HCT116 (cell line): ENCODE data around the gene IMMP2L. TPM values are rescaled to one million over a fixed set of nuclear protein-coding genes. Genes with fewer than 3 reads are reported as not detected.

ENCODE experiments used
- ATAC-seq: fragments of 200-7000 bp; cut with Tn5 transposase; 2 replicates; pipeline ENCODE4 v1.9.1; 2020; ENCODE audit warnings: mild to moderate bottlenecking, moderate library complexity
- BruUV-seq: library from RNA; stranded (reverse); fragments of 400-500 nt; replicated peaks from 2 replicates; lab custom pipeline; 2021; lab: Mats Ljungman, UMichigan
- CTCF ChIA-PET: fragments of 300-600 bp; sonication (Branson Sonifier 250); formaldehyde crosslinking; loops from one replicate; lab custom pipeline; 2021; ENCODE audit warnings: antibody characterized with exemption; lab: Charles Lee
- POLR2A ChIA-PET: fragments of 300-600, 350-600 bp; sonication (Branson Sonifier 250); formaldehyde crosslinking; loops from one replicate; lab custom pipeline; 2021; ENCODE audit warnings: antibody characterized with exemption; lab: Charles Lee
- RAD21 ChIA-PET, 2 experiments: fragments of 300-600 bp; sonication (Branson Sonifier 250); formaldehyde crosslinking; loops; one replicate each; lab custom pipeline; 2023; ENCODE audit warnings: low total read pairs in 2 of 2; ENCODE audit not compliant: uncharacterized antibody in 2 of 2, unreplicated experiment in 2 of 2, low non-redundant PET in 1 of 2; lab: Charles Lee
- DNase-seq: peaks from one replicate; pipeline ENCODE4 v3.0.0-alpha.2; 2010; ENCODE audit warnings: low read depth, low spot score
- H2AFZ ChIP-seq: fragments of 200-600 bp; shearing (Covaris generic), sonication (generic); 2 replicates; pipeline ENCODE4 v1.6.1; 2017; ENCODE audit warnings: low read depth, mixed run types, mixed read lengths, antibody characterized with exemption, low read length; ENCODE audit not compliant: poor library complexity, severe bottlenecking
- H3K27ac ChIP-seq: 2 replicates; pipeline ENCODE4 v1.5.1; 2012; ENCODE audit warnings: low read depth, low read length
- H3K27me3 ChIP-seq: fragments of 200-600 bp; sonication (generic); 2 replicates; pipeline ENCODE4 v1.6.1; 2016; ENCODE audit warnings: mixed run types, low read length, mixed read lengths; ENCODE audit not compliant: insufficient read depth
- H3K36me3 ChIP-seq, 2 experiments: fragments of 200-500 bp in 1 of 2; fragments of 200-600 bp in 1 of 2; sonication (Bioruptor generic) in 1 of 2; sonication (generic) in 1 of 2; 2 replicates each; pipeline versions ENCODE4 v1.5.1 to v1.6.1; 2014 to 2016; ENCODE audit warnings: low read length in 2 of 2, inconsistent platforms in 1 of 2, mixed read lengths in 1 of 2, mixed run types in 1 of 2; ENCODE audit not compliant: insufficient read depth in 2 of 2, control insufficient read depth in 1 of 2
- H3K4me1 ChIP-seq, 2 experiments: fragments of 200-600 bp in 1 of 2; sonication (generic) in 1 of 2; 2 replicates each; pipeline versions ENCODE4 v1.5.1 to v1.6.1; 2012 to 2017; ENCODE audit warnings: low read length in 2 of 2, inconsistent platforms in 1 of 2, mild to moderate bottlenecking in 1 of 2, mixed read lengths in 1 of 2, mixed run types in 1 of 2, moderate library complexity in 1 of 2; ENCODE audit not compliant: insufficient read depth in 2 of 2, control insufficient read depth in 1 of 2
- H3K4me2 ChIP-seq: fragments of 200-600 bp; sonication (generic); 2 replicates; pipeline ENCODE4 v1.6.1; 2017; ENCODE audit warnings: mixed run types, low read length, mixed read lengths
- H3K4me3 ChIP-seq, 2 experiments: fragments of 200-600 bp in 1 of 2; sonication (generic) in 1 of 2; replicated peaks in 1 of 2; 2 replicates each; pipeline ENCODE4 v1.5.1; 2011 to 2016; ENCODE audit warnings: low read length in 2 of 2, control low read depth in 1 of 2, low read depth in 1 of 2, mild to moderate bottlenecking in 1 of 2, mixed read lengths in 1 of 2, mixed run types in 1 of 2
- H3K79me2 ChIP-seq: fragments of 200-600 bp; sonication (generic); 2 replicates; pipeline ENCODE4 v1.6.1; 2017; ENCODE audit warnings: mild to moderate bottlenecking, mixed run types, low read length, moderate library complexity, mixed read lengths; ENCODE audit not compliant: insufficient read depth
- H3K9ac ChIP-seq: fragments of 200-600 bp; sonication (generic); 2 replicates; pipeline ENCODE4 v1.6.1; 2016; ENCODE audit warnings: low read length, mixed read lengths
- H3K9me2 ChIP-seq: fragments of 200-600 bp; sonication (generic), shearing (Covaris generic); 2 replicates; pipeline ENCODE4 v1.6.1; 2017; ENCODE audit warnings: mixed run types, mild to moderate bottlenecking, moderate library complexity; ENCODE audit not compliant: insufficient read depth
- H3K9me3 ChIP-seq, 2 experiments: fragments of 200-500 bp in 1 of 2; fragments of 200-600 bp in 1 of 2; sonication (Bioruptor generic) in 1 of 2; sonication (generic) in 1 of 2; 2 replicates each; pipeline ENCODE4 v1.6.1; 2014 to 2017; ENCODE audit warnings: low read length in 2 of 2, mixed read lengths in 2 of 2, inconsistent platforms in 1 of 2, low read depth in 1 of 2, mild to moderate bottlenecking in 1 of 2, mixed run types in 1 of 2, moderate library complexity in 1 of 2; ENCODE audit not compliant: control insufficient read depth in 1 of 2, insufficient read depth in 1 of 2
- H4K20me1 ChIP-seq: fragments of 200-600 bp; sonication (generic), shearing (Covaris generic); 2 replicates; pipeline ENCODE4 v1.6.1; 2017; ENCODE audit warnings: mixed run types, mild to moderate bottlenecking, moderate library complexity; ENCODE audit not compliant: insufficient read depth
- CBX3 ChIP-seq: IDR thresholded peaks from 2 replicates; pipeline ENCODE4 v1.6.1; 2012; ENCODE audit warnings: low read depth
- EGR1 ChIP-seq: IDR thresholded peaks from 2 replicates; pipeline ENCODE4 v1.6.1; 2012; ENCODE audit warnings: low read depth
- ELF1 ChIP-seq: IDR thresholded peaks from 2 replicates; pipeline ENCODE4 v1.6.1; 2012; ENCODE audit warnings: low read depth, borderline replicate concordance
- FOSL1 ChIP-seq: IDR thresholded peaks from 2 replicates; pipeline ENCODE4 v1.6.1; 2012; ENCODE audit warnings: low read depth
- POLR2AphosphoS5 ChIP-seq: IDR thresholded peaks from 2 replicates; pipeline ENCODE4 v1.6.1; 2011; ENCODE audit warnings: mild to moderate bottlenecking, low read depth, low read length, moderate library complexity
- RAD21 ChIP-seq: IDR thresholded peaks from 2 replicates; pipeline ENCODE4 v1.6.1; 2012; ENCODE audit warnings: low read depth, mild to moderate bottlenecking
- SRF ChIP-seq: IDR thresholded peaks from 2 replicates; pipeline ENCODE4 v1.6.1; 2012; ENCODE audit warnings: low read depth
- intact Hi-C: fragments of 100-400 bp; cut with micrococcal nuclease; formaldehyde crosslinking; loops from 2 replicates; pipeline ENCODE4 v1.10.0; 2022
- total RNA-seq: library from RNA; stranded (reverse); gene quantifications from one replicate; pipeline ENCODE4 v1.2.1, GENCODE V29; 2021; ENCODE audit not compliant: unreplicated experiment
- TF ChIP-seq, protein P1 (sequence below): IDR thresholded peaks from 2 replicates; pipeline ENCODE4 v1.6.1; 2012; ENCODE audit warnings: low read depth
- TF ChIP-seq, protein P2 (sequence below), 3 experiments: fragments of 200-600 bp in 1 of 3; sonication (generic) in 1 of 3; IDR thresholded peaks in 2 of 3; conservative IDR thresholded peaks in 1 of 3; 2 replicates each; pipeline ENCODE4 v1.5.1; 2012 to 2017; ENCODE audit warnings: low read depth in 2 of 3, low read length in 2 of 3, antibody characterized with exemption in 1 of 3, borderline replicate concordance in 1 of 3, control low read depth in 1 of 3, mild to moderate bottlenecking in 1 of 3, mixed read lengths in 1 of 3, mixed run types in 1 of 3, moderate library complexity in 1 of 3; ENCODE audit not compliant: insufficient read depth in 1 of 3

The IMMP2L gene
- total RNA-seq, 1 experiment from 2014 or later, result 21.1 TPM

DNA sequence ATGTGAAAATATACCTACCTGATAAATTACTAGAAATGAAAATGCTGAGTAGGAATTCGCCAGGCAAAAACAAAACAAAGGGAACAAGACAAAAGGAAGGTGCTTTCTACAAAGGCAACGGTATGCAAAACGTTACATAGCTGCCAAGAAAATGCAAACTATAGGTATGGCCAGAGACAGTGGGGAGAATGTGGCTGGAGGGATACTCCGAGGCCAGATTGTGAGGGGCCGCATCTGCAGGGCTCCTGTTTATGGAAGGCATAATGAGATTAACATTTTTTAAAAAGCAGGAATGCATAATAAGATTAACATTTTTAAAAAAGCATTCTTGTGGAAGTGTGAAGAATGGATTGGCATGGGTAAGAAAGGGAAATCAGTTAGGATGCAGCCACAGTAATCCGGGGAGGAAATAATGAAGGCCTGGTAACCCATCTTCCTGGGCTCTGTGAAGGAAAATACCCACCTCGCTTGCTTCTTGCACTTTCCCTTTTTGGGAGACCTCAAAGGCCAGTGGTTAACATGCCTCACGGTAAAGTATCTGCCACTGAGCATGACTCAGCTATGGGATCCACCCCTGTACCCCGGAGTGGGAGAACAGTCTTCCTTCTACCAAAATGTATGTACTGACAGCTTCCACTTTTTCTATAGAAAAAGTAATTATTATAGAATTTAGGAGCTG is 617.2 kb downstream of the IMMP2L start:
- H3K4me3 ChIP-seq, result no peak overlapping the region
- no peaks in the 10 kb centered on the region for H3K27me3 ChIP-seq
- POLR2A ChIA-PET, result no interaction called here
- no peak overlapping the region for H2AFZ ChIP-seq
- CTCF ChIA-PET, result no interaction called here
- H3K36me3 ChIP-seq, result no peaks in the 10 kb centered on the region
- no peaks in the 10 kb centered on the region for H3K9me3 ChIP-seq
- no peaks in the 10 kb centered on the region for H3K4me1 ChIP-seq
- H3K9me2 ChIP-seq, result no peaks in the 10 kb centered on the region
- no peaks in the 10 kb centered on the region; the same call in 1 of the 2 replicates for H4K20me1 ChIP-seq
- intact Hi-C loops, result no loop called here
- no peak overlapping the region for H3K9ac ChIP-seq
- no peak for ATAC-seq
- no peak overlapping the region for H3K27ac ChIP-seq
- no TSS peak for BruUV-seq
- TF ChIP-seq RAD21 (no peak), SRF (0 out of 2 replicates have a peak, but pooled peaks have one; percentile 20)
- TF ChIP-seq, all 23 proteins: peak for 1
- H3K4me2 ChIP-seq, result no peak overlapping the region
- RAD21 ChIA-PET, result no interaction called here
- no peaks in the 10 kb centered on the region for H3K79me2 ChIP-seq
- no peak for DNase-seq

DNA sequence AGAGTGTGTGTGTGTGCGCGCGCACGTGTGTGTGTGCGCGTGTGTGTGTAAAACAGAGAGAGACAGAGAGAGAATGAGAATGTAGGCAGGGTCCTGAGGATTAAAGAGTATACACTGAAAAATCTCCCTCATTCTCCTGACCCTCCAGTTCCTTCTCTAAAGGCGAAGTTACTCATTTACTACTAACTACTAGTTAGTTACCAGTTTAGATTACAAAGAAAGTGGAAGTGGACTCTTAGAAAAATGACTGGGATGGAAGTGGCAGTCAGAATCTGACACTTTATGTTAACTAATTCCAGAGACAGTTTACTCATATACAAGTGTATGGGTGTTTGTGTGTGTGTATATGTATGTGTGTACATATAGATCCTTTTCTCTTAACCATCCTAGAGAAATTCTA is 617.8 kb downstream of the IMMP2L start:
- DNase-seq (no peak), ATAC-seq (no peak)
- H2AFZ ChIP-seq, result no peak overlapping the region

More for the DNA sequence above, 617.8 kb downstream of the IMMP2L start:
- Histone ChIP-seq H3K27ac (no peak overlapping the region), H3K36me3 (no peaks in the 10 kb centered on the region), H3K9me3 (no peaks in the 10 kb centered on the region), H3K4me1 (no peaks in the 10 kb centered on the region), H3K9ac (no peak overlapping the region), H3K4me2 (no peak overlapping the region), H3K27me3 (no peaks in the 10 kb centered on the region), H3K4me3 (no peak overlapping the region), H3K9me2 (no peaks in the 10 kb centered on the region), H4K20me1 (no peaks in the 10 kb centered on the region; the same call in 1 of the 2 replicates), H3K79me2 (no peaks in the 10 kb centered on the region)
- ChIA-PET RAD21 (no interaction called here), CTCF (no interaction called here), POLR2A (no interaction called here)
- intact Hi-C loops, result no loop called here
- no TSS peak for BruUV-seq
- TF ChIP-seq EGR1 (no peak), CBX3 (no peak), POLR2AphosphoS5 (no peak), RAD21 (no peak), FOSL1 (no peak), ELF1 (no peak)
- TF ChIP-seq, protein P1, sequence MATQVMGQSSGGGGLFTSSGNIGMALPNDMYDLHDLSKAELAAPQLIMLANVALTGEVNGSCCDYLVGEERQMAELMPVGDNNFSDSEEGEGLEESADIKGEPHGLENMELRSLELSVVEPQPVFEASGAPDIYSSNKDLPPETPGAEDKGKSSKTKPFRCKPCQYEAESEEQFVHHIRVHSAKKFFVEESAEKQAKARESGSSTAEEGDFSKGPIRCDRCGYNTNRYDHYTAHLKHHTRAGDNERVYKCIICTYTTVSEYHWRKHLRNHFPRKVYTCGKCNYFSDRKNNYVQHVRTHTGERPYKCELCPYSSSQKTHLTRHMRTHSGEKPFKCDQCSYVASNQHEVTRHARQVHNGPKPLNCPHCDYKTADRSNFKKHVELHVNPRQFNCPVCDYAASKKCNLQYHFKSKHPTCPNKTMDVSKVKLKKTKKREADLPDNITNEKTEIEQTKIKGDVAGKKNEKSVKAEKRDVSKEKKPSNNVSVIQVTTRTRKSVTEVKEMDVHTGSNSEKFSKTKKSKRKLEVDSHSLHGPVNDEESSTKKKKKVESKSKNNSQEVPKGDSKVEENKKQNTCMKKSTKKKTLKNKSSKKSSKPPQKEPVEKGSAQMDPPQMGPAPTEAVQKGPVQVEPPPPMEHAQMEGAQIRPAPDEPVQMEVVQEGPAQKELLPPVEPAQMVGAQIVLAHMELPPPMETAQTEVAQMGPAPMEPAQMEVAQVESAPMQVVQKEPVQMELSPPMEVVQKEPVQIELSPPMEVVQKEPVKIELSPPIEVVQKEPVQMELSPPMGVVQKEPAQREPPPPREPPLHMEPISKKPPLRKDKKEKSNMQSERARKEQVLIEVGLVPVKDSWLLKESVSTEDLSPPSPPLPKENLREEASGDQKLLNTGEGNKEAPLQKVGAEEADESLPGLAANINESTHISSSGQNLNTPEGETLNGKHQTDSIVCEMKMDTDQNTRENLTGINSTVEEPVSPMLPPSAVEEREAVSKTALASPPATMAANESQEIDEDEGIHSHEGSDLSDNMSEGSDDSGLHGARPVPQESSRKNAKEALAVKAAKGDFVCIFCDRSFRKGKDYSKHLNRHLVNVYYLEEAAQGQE, result no peak
- TF ChIP-seq, protein P2, sequence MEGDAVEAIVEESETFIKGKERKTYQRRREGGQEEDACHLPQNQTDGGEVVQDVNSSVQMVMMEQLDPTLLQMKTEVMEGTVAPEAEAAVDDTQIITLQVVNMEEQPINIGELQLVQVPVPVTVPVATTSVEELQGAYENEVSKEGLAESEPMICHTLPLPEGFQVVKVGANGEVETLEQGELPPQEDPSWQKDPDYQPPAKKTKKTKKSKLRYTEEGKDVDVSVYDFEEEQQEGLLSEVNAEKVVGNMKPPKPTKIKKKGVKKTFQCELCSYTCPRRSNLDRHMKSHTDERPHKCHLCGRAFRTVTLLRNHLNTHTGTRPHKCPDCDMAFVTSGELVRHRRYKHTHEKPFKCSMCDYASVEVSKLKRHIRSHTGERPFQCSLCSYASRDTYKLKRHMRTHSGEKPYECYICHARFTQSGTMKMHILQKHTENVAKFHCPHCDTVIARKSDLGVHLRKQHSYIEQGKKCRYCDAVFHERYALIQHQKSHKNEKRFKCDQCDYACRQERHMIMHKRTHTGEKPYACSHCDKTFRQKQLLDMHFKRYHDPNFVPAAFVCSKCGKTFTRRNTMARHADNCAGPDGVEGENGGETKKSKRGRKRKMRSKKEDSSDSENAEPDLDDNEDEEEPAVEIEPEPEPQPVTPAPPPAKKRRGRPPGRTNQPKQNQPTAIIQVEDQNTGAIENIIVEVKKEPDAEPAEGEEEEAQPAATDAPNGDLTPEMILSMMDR (IDR thresholded peaks at IDR 0.05 in 2 of 3, conservative IDR thresholded peaks at IDR 0.05 in 1 of 3; ENCODE audit: borderline replicate concordance in 1 of 3, insufficient read depth in 1 of 3, low read depth in 2 of 3, low read length in 2 of 3), result no peak
